Right ventricle myocardium inferior (tissue), 1 donor: ENCODE results near the gene DHRSX. TPM values are rescaled to one million over a fixed set of nuclear protein-coding genes. Genes with fewer than 3 reads are reported as not detected.
"Not testable (repeated sequence)": the region's sequence is repeated elsewhere in the genome, so short reads cannot be mapped to it uniquely, and the experiment has no call there.

Source experiments
- ATAC-seq: fragments of 200-7000 bp; cut with Tn5 transposase; one replicate; pipeline ENCODE4 v1.9.1; 2020; ENCODE audit warnings: mild to moderate bottlenecking, moderate library complexity
- DNase-seq: peaks from one replicate; pipeline ENCODE4 v3.0.0; 2021; ENCODE audit errors: missing footprints
- intact Hi-C: fragments of 100-400 bp; cut with DNase I; formaldehyde crosslinking; loops from one replicate; pipeline ENCODE4 v1.11.0; 2022
- total RNA-seq: library from RNA; stranded (reverse); fragmentation: NEBNext Ultra II Directional; extraction: Animal tissue kit (Norgen Biotek cat#: 25700); gene quantifications from one replicate; pipeline ENCODE4 v1.2.1, GENCODE V29; 2021
- donor health status: DM: no; HTN: yes; CAD: no; lungs with severe emphysema.

DHRSX gene
- total RNA-seq, 1 donor from 2014 or later, result 31.0 TPM

GRCh38 chrX:2484256-2484655 lies 16.5 kb downstream of the DHRSX start:
- intact Hi-C loops, result no loop called here
- no peak for DNase-seq
- peak; percentile 28 for ATAC-seq

- ATAC-seq (no peak), DNase-seq (no peak)
- intact Hi-C loops, result no loop called here
These were observed 17.2 kb downstream of the DHRSX start for GRCh38 chrX:2483398-2484060.

- peak; percentile 56 for ATAC-seq
- intact Hi-C loops, DNase-seq: not testable (repeated sequence)
These were observed 19.2 kb downstream of the DHRSX start for GRCh38 chrX:2481597-2481996.

GRCh38 chrX:2479982-2480381 lies 20.8 kb downstream of the DHRSX start:
- not testable (repeated sequence) for DNase-seq, ATAC-seq
- intact Hi-C loops, result loop anchor here (5.0 kb wide), 1 partner anchor 63 kb away; no protein-coding TSS in a partner anchor

GRCh38 chrX:2479420-2479780 lies 21.4 kb downstream of the DHRSX start:
- intact Hi-C loops, result loop anchor here (5.0 kb wide), 1 partner anchor 62 kb away; no protein-coding TSS in a partner anchor
- DNase-seq (no peak), ATAC-seq (no peak)

- intact Hi-C loops, result loop anchor here (5.0 kb wide), 1 partner anchor 61 kb away; no protein-coding TSS in a partner anchor
- no peak for ATAC-seq
- no peak for DNase-seq
These were observed 22.0 kb downstream of the DHRSX start for GRCh38 chrX:2478546-2479419.

- ATAC-seq, DNase-seq: not testable (repeated sequence)
- intact Hi-C loops, result loop anchor here (5.0 kb wide), 1 partner anchor 60 kb away; no protein-coding TSS in a partner anchor
These were observed 23.5 kb downstream of the DHRSX start for GRCh38 chrX:2477313-2477712.

GRCh38 chrX:2474963-2475726 lies 25.6 kb downstream of the DHRSX start:
- ATAC-seq (no peak), DNase-seq (no peak)
- intact Hi-C loops, result loop anchor here (5.0 kb wide), 1 partner anchor 58 kb away; no protein-coding TSS in a partner anchor

- intact Hi-C loops, result no loop called here
- no peak for ATAC-seq
- no peak for DNase-seq
These were observed 26.4 kb downstream of the DHRSX start for GRCh38 chrX:2474280-2474962.

- DNase-seq, intact Hi-C loops, ATAC-seq: not testable (repeated sequence)
These were observed 27.7 kb downstream of the DHRSX start for GRCh38 chrX:2473064-2473463.

- intact Hi-C loops, result no loop called here
- ATAC-seq, result no peak
- no peak for DNase-seq
These were observed 29.1 kb downstream of the DHRSX start for GRCh38 chrX:2471641-2472040.

GRCh38 chrX:2471126-2471525 lies 29.6 kb downstream of the DHRSX start:
- intact Hi-C loops, ATAC-seq, DNase-seq: not testable (repeated sequence)

- DNase-seq, intact Hi-C loops, ATAC-seq: not testable (repeated sequence)
These were observed 30.9 kb downstream of the DHRSX start for GRCh38 chrX:2469852-2470251.

- ATAC-seq (no peak), DNase-seq (no peak)
- intact Hi-C loops, result no loop called here
These were observed 31.5 kb downstream of the DHRSX start for GRCh38 chrX:2469196-2469685.

GRCh38 chrX:2468261-2469195 lies 32.2 kb downstream of the DHRSX start:
- intact Hi-C loops, result no loop called here
- no peak for ATAC-seq
- DNase-seq, result no peak

- ATAC-seq (no peak), DNase-seq (no peak)
- intact Hi-C loops, result no loop called here
These were observed 33.7 kb downstream of the DHRSX start for GRCh38 chrX:2466876-2467656.
